Amygdala (tissue), 56 donors: ENCODE measurements around the gene PKNOX1.
"Not testable (repeated sequence)": the region's sequence is repeated elsewhere in the genome, so short reads cannot be mapped to it uniquely, and the experiment has no call there.

Source experiments
- DNase-seq, 56 donors: peaks; one replicate each; lab custom pipeline; 2025; lab: John Stamatoyannopoulos, UW

The PKNOX1 gene

GRCh38 chr21:43015906-43016540 lies 41.7 kb downstream of the PKNOX1 start:
- no peak for DNase-seq

- no peak for DNase-seq
Observed at GRCh38 chr21:43016728-43017127, 42.4 kb downstream of the PKNOX1 start.

DNA sequence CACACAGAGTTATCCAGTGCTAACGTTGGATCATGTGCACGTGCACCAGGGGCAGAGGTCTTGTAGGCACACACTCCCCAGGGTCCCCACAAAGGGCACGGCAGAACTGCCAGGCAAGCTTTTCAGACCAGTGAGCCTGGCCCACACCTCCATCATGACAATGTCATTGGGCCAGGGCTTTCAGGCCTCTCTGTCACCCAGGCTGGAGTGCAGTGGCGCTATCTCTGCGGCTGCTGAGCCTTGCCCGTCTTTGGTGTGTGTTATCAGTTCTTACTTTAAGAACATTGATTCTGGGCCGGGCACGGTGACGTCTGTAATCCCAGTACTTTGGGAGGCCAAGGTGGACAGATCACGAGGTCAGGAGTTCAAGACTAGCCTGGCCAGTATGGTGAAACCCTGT lies 44.2 kb downstream of the PKNOX1 start:
- no peak for DNase-seq

- DNase-seq = no peak
Observed at GRCh38 chr21:43020177-43020576, 45.8 kb downstream of the PKNOX1 start.

- DNase-seq = no peak
Observed at GRCh38 chr21:43020771-43021170, 46.4 kb downstream of the PKNOX1 start.

- no peak for DNase-seq
Observed at GRCh38 chr21:43021191-43021590, 46.8 kb downstream of the PKNOX1 start.

GRCh38 chr21:43021756-43022600 lies 47.6 kb downstream of the PKNOX1 start:
- no peak for DNase-seq

- DNase-seq = no peak
Observed at GRCh38 chr21:43023175-43023574, 48.8 kb downstream of the PKNOX1 start.

DNA sequence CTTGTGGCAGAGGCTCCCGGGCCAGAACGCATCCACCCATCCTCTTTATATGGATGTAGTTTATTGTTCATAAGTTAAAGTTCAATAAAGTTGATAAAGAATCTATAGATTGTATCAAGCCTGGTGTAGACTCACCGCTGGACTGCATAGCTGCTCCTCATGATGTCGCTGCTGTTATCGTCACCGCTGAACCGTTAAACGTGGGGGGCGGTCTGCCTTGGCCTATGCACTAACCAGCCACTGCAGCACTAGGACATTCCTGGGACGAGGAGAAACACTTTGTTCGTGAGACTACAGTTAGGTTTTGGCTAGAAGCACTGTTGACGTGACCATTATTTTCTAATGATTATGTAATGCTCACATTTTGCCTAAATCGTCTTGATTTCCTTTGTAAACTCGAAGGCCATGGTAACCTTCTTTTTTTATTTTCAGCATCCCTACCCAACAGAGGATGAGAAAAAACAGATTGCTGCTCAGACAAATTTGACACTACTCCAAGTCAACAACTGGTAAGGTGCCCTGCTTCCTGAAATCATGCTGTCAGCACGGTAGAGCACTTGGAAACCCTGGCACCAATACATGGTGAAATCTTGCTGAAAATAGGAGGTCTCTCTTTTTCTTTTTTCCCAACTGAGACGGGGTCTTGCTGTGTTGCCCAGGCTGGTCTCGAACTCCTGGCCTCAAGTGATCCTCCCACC lies 50.2 kb downstream of the PKNOX1 start:
- DNase-seq = no peak

DNA sequence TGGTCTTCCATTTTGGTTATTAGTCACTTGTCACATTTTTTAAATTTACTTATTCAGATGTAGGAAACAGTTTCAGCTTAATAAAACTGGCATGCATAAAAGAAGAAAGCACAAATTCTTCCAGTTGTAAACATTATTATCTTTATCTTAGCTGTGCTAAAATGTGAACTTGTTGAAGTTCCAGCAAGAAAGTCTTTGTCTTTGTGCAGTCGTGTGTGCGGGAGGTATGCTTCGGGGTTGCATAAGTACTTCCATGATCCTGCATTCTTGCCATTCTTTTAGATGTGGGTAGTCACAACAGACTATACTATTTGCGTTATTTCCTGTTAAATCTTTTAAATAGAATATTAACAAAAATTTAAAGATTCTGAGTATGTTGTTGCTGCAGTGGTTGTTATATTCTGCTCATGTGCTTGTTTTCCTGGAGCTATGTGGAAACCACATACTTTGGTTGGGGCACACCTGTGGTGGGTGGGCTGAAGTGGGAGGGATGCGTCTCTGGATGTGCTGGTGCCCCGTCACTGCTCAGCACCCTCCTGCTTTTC lies 51.3 kb downstream of the PKNOX1 start:
- DNase-seq = no peak

DNA sequence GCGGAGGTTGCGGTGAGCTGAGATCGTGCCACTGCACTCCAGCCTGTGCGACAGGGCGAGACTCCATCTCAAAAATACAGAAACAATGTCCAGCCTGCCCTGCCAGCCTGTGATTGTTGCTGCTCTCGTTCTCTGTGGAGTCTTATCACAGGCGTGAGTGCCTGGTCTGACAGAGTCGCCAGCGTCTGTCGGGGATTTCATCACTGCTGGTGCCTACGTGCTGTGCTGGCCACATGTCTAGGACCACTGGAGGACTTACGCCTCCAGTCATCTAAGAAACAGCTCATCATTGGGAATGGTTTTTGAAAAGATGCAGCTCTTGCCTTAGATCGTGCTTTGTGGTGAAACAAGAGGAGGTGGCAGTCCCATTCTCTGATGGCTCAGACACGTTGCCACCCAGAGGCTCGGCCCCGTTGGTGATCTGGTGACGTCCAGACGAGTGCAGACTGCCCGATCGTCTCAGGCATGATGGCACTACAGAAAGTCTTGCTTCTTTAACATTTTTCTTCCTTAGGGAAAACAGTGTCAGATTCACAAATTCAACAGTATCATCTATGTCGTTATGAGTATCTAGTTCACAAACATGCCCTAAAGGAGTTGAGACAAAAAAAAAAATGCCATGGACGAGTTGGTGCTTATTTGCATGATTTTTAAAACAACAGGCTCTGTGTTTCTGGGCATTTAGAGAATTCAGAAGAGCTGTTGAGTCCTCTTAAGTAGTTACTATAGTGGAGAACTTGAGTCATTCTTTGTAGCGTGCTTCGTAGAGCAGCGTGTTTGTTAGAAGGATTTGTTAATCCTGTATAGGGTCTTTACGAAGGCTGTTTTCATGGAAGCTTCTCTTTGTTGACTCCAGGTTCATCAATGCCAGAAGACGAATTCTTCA lies 53.7 kb downstream of the PKNOX1 start:
- DNase-seq = no peak

GRCh38 chr21:43029785-43030184 lies 55.4 kb downstream of the PKNOX1 start:
- DNase-seq = no peak

GRCh38 chr21:43031121-43031619 lies 56.8 kb downstream of the PKNOX1 start:
- no peak for DNase-seq

DNA sequence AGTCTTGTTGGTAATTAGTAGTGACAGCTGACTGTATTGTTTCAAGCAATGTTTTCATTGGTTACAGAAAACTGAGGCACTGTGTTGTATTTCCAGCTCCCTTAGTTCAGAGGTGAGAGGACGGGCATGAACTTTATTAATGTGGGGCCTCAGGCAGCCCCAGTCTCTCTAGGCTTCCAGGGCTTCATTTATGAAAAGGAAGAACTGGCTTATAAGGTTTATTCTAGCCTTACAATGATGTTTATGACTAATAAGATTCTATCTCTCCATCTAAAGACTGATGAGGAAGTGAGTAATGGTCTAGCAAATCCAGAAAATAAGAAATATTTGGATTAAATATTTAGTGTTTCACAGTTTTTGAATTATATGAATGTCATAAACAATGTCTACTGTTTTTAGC lies 59.7 kb downstream of the PKNOX1 start:
- DNase-seq = no peak

GRCh38 chr21:43034826-43035225 lies 60.5 kb downstream of the PKNOX1 start:
- DNase-seq = no peak

- not testable (repeated sequence) for DNase-seq
Observed at GRCh38 chr21:43036889-43037288, 62.5 kb downstream of the PKNOX1 start.

GRCh38 chr21:43037918-43038658 lies 63.7 kb downstream of the PKNOX1 start:
- DNase-seq = not testable (repeated sequence)

DNA sequence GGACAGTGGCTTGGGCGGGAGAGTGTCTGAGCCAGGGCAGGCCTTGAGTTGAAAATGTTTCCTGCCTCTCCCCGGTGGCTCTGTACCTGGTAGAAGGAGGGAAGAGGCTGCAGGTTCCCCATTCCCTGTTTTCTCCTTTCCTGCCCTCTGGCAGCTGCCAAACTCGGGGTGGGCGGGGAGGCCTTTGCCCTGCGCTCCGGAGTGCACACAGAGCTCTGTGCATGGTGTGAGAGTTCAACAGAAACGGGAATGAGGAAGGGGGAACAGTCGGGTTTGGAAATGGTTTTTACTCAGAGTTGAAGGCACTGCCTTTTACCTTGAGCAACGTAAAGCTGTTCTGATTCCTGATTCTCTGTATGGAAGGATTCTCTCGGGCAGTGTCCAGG lies 64.3 kb downstream of the PKNOX1 start:
- DNase-seq = not testable (repeated sequence)

DNA sequence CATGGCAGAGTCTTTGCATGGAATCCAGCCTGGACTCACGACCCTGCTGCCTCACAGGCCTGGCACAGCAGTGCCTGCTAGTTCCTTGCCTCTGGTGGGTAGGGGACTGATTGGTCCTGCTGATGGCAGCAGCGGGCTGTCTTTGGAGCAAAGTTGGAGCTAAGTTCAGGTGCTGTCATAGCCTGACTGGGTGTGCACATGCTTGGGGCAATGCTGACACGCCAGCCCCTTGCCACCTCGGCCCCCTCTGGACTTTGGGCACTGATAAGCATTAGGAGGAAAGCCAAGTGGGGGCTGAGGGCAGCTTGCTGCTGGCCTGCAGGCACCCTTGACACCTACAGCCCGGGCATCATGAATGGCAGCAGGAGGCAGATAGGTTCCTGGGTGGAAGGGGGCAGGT lies 67.8 kb downstream of the PKNOX1 start:
- not testable (repeated sequence) for DNase-seq
